NCI-H748 (cell line): Measurements from ENCODE around the gene COPS9.

ENCODE experiments used
- DNase-seq: peaks from one replicate; lab custom pipeline; 2025; ENCODE audit not compliant: unreplicated experiment; lab: John Stamatoyannopoulos, UW

The COPS9 gene

GRCh38 chr2:240136013-240136670 lies at the start of gene COPS9:
Gene COPS9 (minus strand): TSS chr2:240136305. CDS start chr2:240136284, 21 bp downstream.
- peak; percentile 88 for DNase-seq

GRCh38 chr2:240184656-240185055 lies 48.6 kb upstream of the COPS9 start:
- no peak for DNase-seq

GRCh38 chr2:240183875-240184590 lies 47.9 kb upstream of the COPS9 start:
- DNase-seq = no peak

GRCh38 chr2:240183006-240183874 lies 47.1 kb upstream of the COPS9 start:
- DNase-seq = no peak

GRCh38 chr2:240182476-240182875 lies 46.4 kb upstream of the COPS9 start:
- no peak for DNase-seq

GRCh38 chr2:240182001-240182400 lies 45.9 kb upstream of the COPS9 start:
- DNase-seq = no peak

GRCh38 chr2:240179941-240180666 lies 44.0 kb upstream of the COPS9 start:
- no peak for DNase-seq

- DNase-seq = no peak
These were observed 43.2 kb upstream of the COPS9 start for GRCh38 chr2:240179186-240179815.

- DNase-seq = no peak
These were observed 42.5 kb upstream of the COPS9 start for GRCh38 chr2:240178564-240178963.

GRCh38 chr2:240174496-240174895 lies 38.4 kb upstream of the COPS9 start:
- DNase-seq = no peak

GRCh38 chr2:240172071-240172895 lies 36.2 kb upstream of the COPS9 start:
- no peak for DNase-seq

GRCh38 chr2:240170883-240171282 lies 34.8 kb upstream of the COPS9 start:
- DNase-seq = no peak

- no peak for DNase-seq
These were observed 34.2 kb upstream of the COPS9 start for GRCh38 chr2:240170354-240170735.

- no peak for DNase-seq
These were observed 33.6 kb upstream of the COPS9 start for GRCh38 chr2:240169486-240170353.

GRCh38 chr2:240168546-240169361 lies 32.6 kb upstream of the COPS9 start:
- DNase-seq = no peak

GRCh38 chr2:240168041-240168440 lies 31.9 kb upstream of the COPS9 start:
- no peak for DNase-seq

GRCh38 chr2:240167588-240167880 lies 31.4 kb upstream of the COPS9 start:
- DNase-seq = no peak
